DMS 273 treated with DMSO at 0.1 percent for 48 hours (cell line): ENCODE measurements around the gene TEDC1.

Experiments
- DNase-seq: peaks from one replicate; lab custom pipeline; 2025; lab: John Stamatoyannopoulos, UW

Gene TEDC1

GRCh38 chr14:105497671-105498429 lies 6.8 kb downstream of the TEDC1 start:
- no peak for DNase-seq

GRCh38 chr14:105498430-105499255 lies 7.6 kb downstream of the TEDC1 start:
- no peak for DNase-seq

- DNase-seq, result no peak
These were observed 8.4 kb downstream of the TEDC1 start for GRCh38 chr14:105499256-105500035.

DNA sequence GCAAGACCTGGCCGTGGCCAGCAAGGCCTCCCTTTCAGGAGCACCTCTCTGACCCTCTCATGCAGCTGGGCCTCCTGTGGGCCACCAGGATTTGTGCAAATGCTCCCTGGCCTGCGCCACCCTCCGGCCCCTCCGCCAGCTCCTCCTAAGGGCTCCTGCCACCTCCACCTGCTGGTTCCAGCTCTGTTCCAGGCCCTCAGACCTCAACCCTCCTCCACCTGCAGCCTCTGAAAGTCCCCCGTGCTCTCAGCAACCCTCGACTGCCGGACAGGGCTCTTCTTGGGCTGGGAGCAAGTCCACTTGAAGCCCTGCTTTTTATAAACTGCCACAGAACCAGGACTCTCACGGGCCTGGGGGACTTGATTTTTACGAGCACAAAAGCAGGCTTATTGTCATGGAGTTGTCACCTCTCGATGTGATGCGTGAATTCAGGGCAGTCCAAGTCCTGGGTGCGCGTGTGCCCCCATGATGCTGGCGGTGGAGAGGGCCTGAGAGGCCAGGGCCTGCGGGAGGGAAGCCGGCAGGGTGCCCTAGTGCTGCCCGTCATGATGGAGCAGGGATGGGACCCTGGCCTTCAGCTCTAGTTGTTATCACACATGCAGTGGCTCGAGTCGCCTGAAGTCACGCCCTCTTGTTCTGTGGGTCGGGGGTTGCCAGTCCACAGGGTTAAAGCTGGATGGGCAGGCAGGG lies 9.1 kb downstream of the TEDC1 start:
- no peak for DNase-seq

GRCh38 chr14:105500726-105501101 lies 9.7 kb downstream of the TEDC1 start:
- DNase-seq, result no peak

GRCh38 chr14:105501504-105502291 lies 10.7 kb downstream of the TEDC1 start:
- DNase-seq, result no peak

GRCh38 chr14:105502446-105503295 lies 11.6 kb downstream of the TEDC1 start:
- DNase-seq, result no peak

- no peak for DNase-seq
These were observed 12.2 kb downstream of the TEDC1 start for GRCh38 chr14:105503296-105503640.

DNA sequence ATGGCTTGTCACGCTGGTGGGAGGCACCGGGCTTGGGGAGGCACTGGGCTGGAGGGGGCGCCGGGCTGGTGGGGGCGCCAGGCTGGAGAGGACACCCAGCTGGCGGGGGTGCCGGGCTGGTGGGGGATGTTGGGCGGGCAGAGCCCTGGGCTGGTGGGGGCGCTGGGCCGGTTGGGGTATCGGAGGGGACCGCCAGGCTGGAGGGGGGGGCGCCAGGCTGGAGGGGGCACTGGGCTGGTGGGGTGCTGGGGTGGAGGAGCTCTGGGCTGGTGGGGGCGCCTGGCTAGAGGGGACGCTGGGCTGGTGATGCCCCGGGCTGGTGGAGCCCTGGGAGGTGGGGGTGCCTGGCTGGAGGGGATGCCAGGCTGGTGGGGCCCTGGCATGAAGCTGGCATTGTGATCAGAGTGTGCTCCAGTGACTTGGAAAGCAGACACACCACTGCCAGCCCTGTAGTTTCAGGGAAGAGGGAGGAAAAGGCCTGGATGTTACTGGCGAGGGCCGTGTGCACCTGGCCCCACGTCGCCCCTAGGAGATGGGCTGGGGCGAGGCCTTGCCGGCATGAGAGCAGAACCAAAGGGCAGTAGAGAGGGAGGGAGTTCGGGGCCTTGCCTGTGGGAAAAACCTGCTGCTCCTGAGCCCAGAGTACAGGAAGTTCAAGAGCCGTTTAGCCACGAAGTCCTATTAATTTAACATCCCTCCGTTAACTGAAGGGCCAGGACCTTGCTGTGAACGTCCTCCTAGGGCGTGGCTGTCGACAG lies 13.1 kb downstream of the TEDC1 start:
- DNase-seq, result no peak

DNA sequence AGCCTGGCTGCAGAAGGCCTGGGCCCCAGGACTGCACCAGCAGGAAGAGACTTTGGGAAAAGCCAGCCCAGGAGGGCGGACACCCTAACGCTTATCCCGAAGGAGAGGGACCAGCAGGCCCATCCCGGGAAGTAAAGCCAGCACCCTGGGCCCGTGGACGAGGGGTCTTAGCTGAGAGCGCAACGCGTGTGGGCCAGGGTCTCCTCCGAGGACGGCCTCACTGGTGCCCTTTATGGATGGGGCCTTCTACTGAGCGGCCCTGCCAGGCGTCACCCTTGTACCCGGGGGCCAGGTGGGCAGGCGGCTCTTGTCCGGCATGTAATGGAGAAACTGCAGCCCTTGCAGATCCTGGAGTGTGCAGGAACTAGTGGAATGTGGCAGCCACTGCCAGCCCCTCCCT lies 14.1 kb downstream of the TEDC1 start:
- DNase-seq, result no peak

DNA sequence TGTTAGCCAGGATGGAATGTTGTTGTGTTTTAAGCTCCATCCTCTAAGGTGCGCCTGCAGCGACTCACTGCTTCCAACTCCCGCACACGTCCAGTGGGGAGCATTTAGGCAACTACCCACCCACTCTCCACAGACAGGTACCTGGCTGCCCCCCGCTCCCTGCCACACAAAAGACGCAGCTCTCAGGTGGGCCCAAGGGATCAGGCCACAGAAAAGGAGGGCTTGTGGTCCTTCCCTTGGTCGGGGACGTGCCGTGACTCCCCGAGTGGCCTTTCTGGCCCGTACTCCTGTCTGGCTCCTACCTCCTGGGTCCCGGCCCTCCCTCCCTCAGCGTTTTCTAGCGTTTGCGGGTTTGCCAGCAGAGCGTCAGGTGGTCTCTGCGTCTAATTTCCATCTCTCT lies 16.2 kb downstream of the TEDC1 start:
- DNase-seq, result no peak

- no peak for DNase-seq
These were observed 17.0 kb downstream of the TEDC1 start for GRCh38 chr14:105508069-105508468.

DNA sequence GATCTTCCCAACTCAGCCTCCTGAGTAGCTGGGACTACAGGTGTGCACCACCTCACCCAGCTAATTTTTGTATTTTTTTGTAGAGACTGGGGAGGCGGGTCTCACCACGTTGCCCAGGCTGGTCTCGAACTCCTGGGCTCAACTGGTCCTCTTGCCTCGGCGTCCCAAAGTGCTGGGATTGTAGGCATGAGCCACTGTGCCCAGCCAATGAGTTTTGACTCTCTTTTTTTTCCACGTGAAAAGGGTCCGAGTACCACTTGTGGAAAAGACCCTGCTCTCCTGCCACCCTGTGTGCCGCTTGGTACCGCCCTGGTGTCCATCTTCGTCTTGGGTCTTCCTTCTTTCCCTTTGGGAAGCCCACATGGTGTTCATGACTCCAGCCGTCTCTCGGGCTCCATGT lies 17.6 kb downstream of the TEDC1 start:
- DNase-seq, result no peak

- DNase-seq, result no peak
These were observed 26.1 kb downstream of the TEDC1 start for GRCh38 chr14:105517096-105517495.

DNA sequence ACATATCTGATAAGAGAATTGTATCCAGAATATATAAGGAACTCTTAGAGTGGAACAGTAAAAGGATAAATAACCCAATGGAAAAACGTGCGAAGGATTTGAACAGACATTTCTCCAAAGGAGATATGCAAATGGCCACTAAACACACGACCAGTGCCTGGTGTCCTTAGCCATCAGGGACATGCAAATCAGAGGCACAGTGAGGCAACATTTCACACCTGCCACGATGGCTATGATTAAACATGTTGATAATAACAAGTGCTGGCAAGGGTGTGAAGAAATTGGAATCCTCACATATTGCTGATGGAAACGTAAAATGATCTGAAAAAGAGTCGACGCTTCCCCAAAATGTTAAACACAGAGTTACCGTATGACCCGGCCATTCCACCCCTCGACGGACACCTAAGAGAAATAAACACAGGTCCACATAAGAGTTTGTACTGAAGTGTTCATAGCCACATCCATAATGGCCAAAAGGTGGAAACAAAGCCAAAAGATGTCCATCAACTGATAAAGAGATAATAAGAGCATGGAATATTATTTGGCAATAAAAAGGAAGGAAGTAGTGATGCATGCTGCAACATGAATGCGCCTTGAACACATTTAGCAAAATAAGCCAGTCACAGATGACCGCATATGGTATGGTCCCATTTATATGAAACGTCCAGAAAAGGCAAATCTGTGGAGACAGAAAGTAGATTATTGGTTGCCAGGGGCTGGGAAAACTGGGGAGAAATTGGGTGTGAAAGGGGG lies 29.1 kb downstream of the TEDC1 start:
- no peak for DNase-seq

GRCh38 chr14:105525326-105525725 lies 34.3 kb downstream of the TEDC1 start:
- no peak for DNase-seq

GRCh38 chr14:105525861-105526775 lies 35.1 kb downstream of the TEDC1 start, which contains the start of gene TMEM121:
Gene TMEM121, plus strand, starts transcription at chr14:105526583. Its CDS starts 2,252 bp downstream, at chr14:105528835.
- DNase-seq, result no peak
